Stimulated activated memory B cell treated with anti-CD40 and anti-IgM and Interleukin-4, amounts not matched to agents 10 μg/mL and 1 μg/mL and 100 μg/mL, for 72 hours (primary cell): ENCODE results near the gene WIF1.
A peak's percentile ranks its signal among the peaks of the same experiment; 100 is the strongest.

Experiments used
- ATAC-seq: fragments of 150-1000 bp; cut with Tn5 transposase; 2 replicates; pipeline ENCODE4 v1.10.0; 2021
- H3K27ac Mint-ChIP-seq: one replicate; pipeline ENCODE4 v1.8.0; 2022; ENCODE audit warnings: mild to moderate bottlenecking, mixed read lengths
- H3K27me3 Mint-ChIP-seq: one replicate; pipeline ENCODE4 v1.8.0; 2022; ENCODE audit warnings: mixed read lengths
- H3K36me3 Mint-ChIP-seq: one replicate; pipeline ENCODE4 v1.8.0; 2022; ENCODE audit warnings: mixed read lengths
- H3K4me1 Mint-ChIP-seq: one replicate; pipeline ENCODE4 v1.8.0; 2022; ENCODE audit warnings: mixed read lengths
- H3K4me3 Mint-ChIP-seq: one replicate; pipeline ENCODE4 v1.8.0; 2022; ENCODE audit warnings: mild to moderate bottlenecking, moderate library complexity, mixed read lengths
- H3K9me3 Mint-ChIP-seq: one replicate; pipeline ENCODE4 v1.8.0; 2022; ENCODE audit warnings: mixed read lengths

Gene WIF1

GRCh38 chr12:65121049-65121955 is at the start of gene WIF1:
WIF1 (minus strand) TSS chr12:65121305; CDS start chr12:65121191, 114 bp downstream.
- no peaks in the 10 kb centered on the region for H3K36me3 Mint-ChIP-seq
- H3K4me1 Mint-ChIP-seq = peaks cover 14% of the 10 kb centered on the region
- H3K4me3 Mint-ChIP-seq = peak within 1 kb of the TSS; percentile 52
- peaks cover 24% of the 10 kb centered on the region for H3K27me3 Mint-ChIP-seq
- peak; percentile 64 for ATAC-seq
- H3K9me3 Mint-ChIP-seq = no peaks in the 10 kb centered on the region
- H3K27ac Mint-ChIP-seq = no peak within 1 kb of the TSS

- H3K9me3 Mint-ChIP-seq = no peaks in the 10 kb centered on the region
- H3K27ac Mint-ChIP-seq = peak overlapping the region; percentile 92
- no peaks in the 10 kb centered on the region for H3K27me3 Mint-ChIP-seq
- H3K4me3 Mint-ChIP-seq = peak overlapping the region; percentile 90
- peak; percentile 62 for ATAC-seq
- no peaks in the 10 kb centered on the region for H3K36me3 Mint-ChIP-seq
- peaks cover 21% of the 10 kb centered on the region for H3K4me1 Mint-ChIP-seq
These were observed 49.2 kb upstream of the WIF1 start for GRCh38 chr12:65170209-65170881.

GRCh38 chr12:65169320-65170208 is 48.5 kb upstream of the WIF1 start, which contains the start of gene LEMD3:
LEMD3 (plus strand) TSS chr12:65169583; CDS start chr12:65169597, 14 bp downstream.
- Mint-ChIP-seq H3K4me1 (peaks cover 21% of the 10 kb centered on the region), H3K27ac (peak within 1 kb of the TSS; percentile 92), H3K9me3 (no peaks in the 10 kb centered on the region), H3K36me3 (no peaks in the 10 kb centered on the region), H3K27me3 (no peaks in the 10 kb centered on the region), H3K4me3 (peak within 1 kb of the TSS; percentile 90)
- ATAC-seq = peak; percentile 98

- Mint-ChIP-seq H3K27me3 (no peaks in the 10 kb centered on the region), H3K4me1 (peaks cover 21% of the 10 kb centered on the region), H3K9me3 (no peaks in the 10 kb centered on the region), H3K36me3 (no peaks in the 10 kb centered on the region), H3K4me3 (peak overlapping the region; percentile 90), H3K27ac (peak overlapping the region; percentile 92)
- peak; percentile 1 for ATAC-seq
These were observed 47.7 kb upstream of the WIF1 start for GRCh38 chr12:65168681-65169319.

GRCh38 chr12:65164774-65165173 is 43.7 kb upstream of the WIF1 start:
- Mint-ChIP-seq H3K4me1 (no peaks in the 10 kb centered on the region), H3K4me3 (no peak overlapping the region), H3K27ac (no peak overlapping the region), H3K36me3 (no peaks in the 10 kb centered on the region), H3K27me3 (peaks cover 21% of the 10 kb centered on the region), H3K9me3 (no peaks in the 10 kb centered on the region)
- ATAC-seq = no peak

- Mint-ChIP-seq H3K9me3 (no peaks in the 10 kb centered on the region), H3K4me1 (no peaks in the 10 kb centered on the region), H3K27ac (no peak overlapping the region), H3K4me3 (no peak overlapping the region), H3K36me3 (no peaks in the 10 kb centered on the region), H3K27me3 (peaks cover 21% of the 10 kb centered on the region)
- no peak for ATAC-seq
These were observed 43.1 kb upstream of the WIF1 start for GRCh38 chr12:65164244-65164643.

GRCh38 chr12:65162609-65163008 is 41.5 kb upstream of the WIF1 start:
- Mint-ChIP-seq H3K4me1 (no peaks in the 10 kb centered on the region), H3K27ac (no peak overlapping the region), H3K4me3 (no peak overlapping the region), H3K36me3 (no peaks in the 10 kb centered on the region), H3K27me3 (peaks cover 21% of the 10 kb centered on the region), H3K9me3 (no peaks in the 10 kb centered on the region)
- ATAC-seq = no peak

- ATAC-seq = no peak
- Mint-ChIP-seq H3K4me3 (no peak overlapping the region), H3K4me1 (peaks cover 16% of the 10 kb centered on the region), H3K27ac (peak overlapping the region; percentile 73), H3K36me3 (no peaks in the 10 kb centered on the region), H3K9me3 (no peaks in the 10 kb centered on the region), H3K27me3 (peaks cover 14% of the 10 kb centered on the region)
These were observed 36.0 kb upstream of the WIF1 start for GRCh38 chr12:65157091-65157490.

- Mint-ChIP-seq H3K4me3 (peak overlapping the region; percentile 24), H3K9me3 (no peaks in the 10 kb centered on the region), H3K27me3 (peaks cover 13% of the 10 kb centered on the region), H3K4me1 (peaks cover 16% of the 10 kb centered on the region), H3K27ac (peak overlapping the region; percentile 73), H3K36me3 (no peaks in the 10 kb centered on the region)
- peak; percentile 85 for ATAC-seq
These were observed 35.3 kb upstream of the WIF1 start for GRCh38 chr12:65156366-65156841.

GRCh38 chr12:65155784-65156183 is 34.7 kb upstream of the WIF1 start:
- Mint-ChIP-seq H3K36me3 (no peaks in the 10 kb centered on the region), H3K4me1 (peaks cover 16% of the 10 kb centered on the region), H3K9me3 (no peaks in the 10 kb centered on the region), H3K27me3 (peaks cover 7% of the 10 kb centered on the region), H3K27ac (peak overlapping the region; percentile 73), H3K4me3 (no peak overlapping the region)
- peak; percentile 50 for ATAC-seq

GRCh38 chr12:65152596-65152995 is 31.5 kb upstream of the WIF1 start:
- no peak for ATAC-seq
- no peaks in the 10 kb centered on the region for H3K9me3 Mint-ChIP-seq
- no peak overlapping the region for H3K27ac Mint-ChIP-seq
- no peaks in the 10 kb centered on the region for H3K36me3 Mint-ChIP-seq
- H3K4me3 Mint-ChIP-seq = no peak overlapping the region
- H3K27me3 Mint-ChIP-seq = peaks cover 9% of the 10 kb centered on the region
- peaks cover 16% of the 10 kb centered on the region for H3K4me1 Mint-ChIP-seq

- Mint-ChIP-seq H3K9me3 (no peaks in the 10 kb centered on the region), H3K27me3 (peaks cover 9% of the 10 kb centered on the region), H3K27ac (no peak overlapping the region), H3K4me1 (peaks cover 16% of the 10 kb centered on the region), H3K36me3 (no peaks in the 10 kb centered on the region), H3K4me3 (no peak overlapping the region)
- no peak for ATAC-seq
These were observed 30.9 kb upstream of the WIF1 start for GRCh38 chr12:65152012-65152411.

GRCh38 chr12:65147312-65147905 is 26.3 kb upstream of the WIF1 start:
- no peaks in the 10 kb centered on the region for H3K4me1 Mint-ChIP-seq
- H3K27ac Mint-ChIP-seq = no peak overlapping the region
- no peaks in the 10 kb centered on the region for H3K9me3 Mint-ChIP-seq
- no peak for ATAC-seq
- no peak overlapping the region for H3K4me3 Mint-ChIP-seq
- peaks cover 9% of the 10 kb centered on the region for H3K27me3 Mint-ChIP-seq
- no peaks in the 10 kb centered on the region for H3K36me3 Mint-ChIP-seq

- H3K4me3 Mint-ChIP-seq = no peak overlapping the region
These were observed 19.6 kb upstream of the WIF1 start for GRCh38 chr12:65140738-65141137.

More at GRCh38 chr12:65140738-65141137, 19.6 kb upstream of the WIF1 start:
- no peak overlapping the region for H3K27ac Mint-ChIP-seq
- no peaks in the 10 kb centered on the region for H3K27me3 Mint-ChIP-seq
- H3K9me3 Mint-ChIP-seq = peaks cover 11% of the 10 kb centered on the region
- H3K4me1 Mint-ChIP-seq = peaks cover 11% of the 10 kb centered on the region
- H3K36me3 Mint-ChIP-seq = peaks cover 7% of the 10 kb centered on the region
- ATAC-seq = no peak
